ENCODE results near the gene RPS6KA3.

The RPS6KA3 gene

DNA sequence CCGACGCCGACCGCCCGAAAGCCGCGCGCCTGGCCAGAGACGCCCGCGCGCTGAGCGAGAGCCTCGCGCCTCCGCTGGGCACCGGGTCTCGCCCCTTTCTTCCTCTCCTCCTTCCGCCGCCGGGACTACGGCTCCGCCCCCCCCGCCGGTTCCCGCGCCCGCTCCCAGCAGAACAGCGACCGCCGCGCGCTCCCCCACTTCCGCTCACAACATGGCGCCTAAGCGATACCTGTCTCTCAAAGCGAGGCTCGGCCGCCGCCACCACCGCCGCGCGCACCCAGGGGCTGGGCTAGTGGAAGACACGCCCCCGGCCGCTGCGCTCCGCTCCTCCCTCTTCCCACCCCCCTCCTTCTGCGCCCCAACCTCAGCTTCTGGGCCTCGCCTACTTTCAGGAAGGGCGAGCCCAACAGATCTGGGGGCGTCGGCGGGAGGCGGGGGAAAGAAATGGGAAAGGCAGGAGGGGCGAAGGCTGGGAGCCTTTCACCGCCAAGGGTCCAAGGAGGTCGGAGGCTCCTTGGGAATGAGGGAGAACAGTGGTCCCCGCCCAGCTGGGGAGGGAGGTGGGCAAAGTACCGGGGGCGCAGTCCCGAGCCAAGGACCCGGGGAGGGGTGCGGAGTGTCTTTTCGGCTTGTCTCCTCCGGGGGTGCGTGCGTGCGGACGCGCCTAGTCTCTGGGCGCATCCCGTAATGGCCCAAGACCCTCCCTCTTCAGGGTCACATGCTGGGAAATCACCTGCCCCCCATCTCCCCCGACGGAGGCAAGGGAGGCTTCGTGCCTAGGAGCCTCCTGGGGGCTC lies at the start of gene RPS6KA3:
RPS6KA3 (minus strand) TSS at position 100 of the 797 bp plus-strand sequence. CDS start 277 bp downstream, outside the sequence.
- DNase-seq (ENCODE audit: low read depth), result no peak

GRCh38 chrX:20315140-20315539 lies 48.4 kb upstream of the RPS6KA3 start:
- no peak for DNase-seq (ENCODE audit: low read depth)

DNA sequence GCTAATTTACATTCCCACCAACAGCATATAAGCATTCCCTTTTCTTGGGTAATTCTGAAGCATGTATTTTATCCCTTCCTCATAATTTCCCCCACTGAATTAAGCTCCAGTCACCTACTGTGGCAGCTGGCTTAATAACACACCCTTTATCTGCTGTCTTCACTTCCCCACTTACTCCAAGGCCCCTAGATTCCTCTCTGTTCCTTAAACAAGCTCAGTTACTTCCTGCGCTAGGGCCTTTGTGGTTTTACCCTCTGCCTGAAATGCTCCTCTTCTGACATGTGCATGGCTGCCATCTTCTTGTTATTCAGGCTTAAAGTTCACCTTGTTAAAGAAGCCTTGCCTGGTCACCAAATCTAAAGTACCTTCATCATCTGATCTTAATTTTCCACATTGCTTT lies 47.2 kb upstream of the RPS6KA3 start:
- DNase-seq (ENCODE audit: low read depth), result no peak

DNA sequence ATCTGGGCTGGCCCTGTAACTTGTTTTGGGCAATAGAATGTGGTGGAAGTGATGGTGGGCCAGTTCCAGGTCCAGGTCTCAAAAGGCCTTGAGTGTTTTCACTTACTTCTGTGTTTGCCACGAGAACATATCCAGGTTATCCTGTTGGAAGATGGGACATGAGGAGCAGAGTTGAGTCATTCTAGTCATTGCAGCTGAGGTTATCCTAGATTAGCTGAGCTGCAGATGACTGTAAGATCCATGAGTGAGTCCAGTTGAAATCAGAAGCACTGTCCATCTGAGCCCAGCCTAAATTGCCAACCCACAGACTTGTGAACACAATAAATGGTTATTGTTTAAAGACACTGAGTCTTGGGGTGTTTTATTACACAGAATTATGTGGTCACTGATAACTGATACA lies 45.3 kb upstream of the RPS6KA3 start:
- no peak for DNase-seq (ENCODE audit: low read depth)

DNA sequence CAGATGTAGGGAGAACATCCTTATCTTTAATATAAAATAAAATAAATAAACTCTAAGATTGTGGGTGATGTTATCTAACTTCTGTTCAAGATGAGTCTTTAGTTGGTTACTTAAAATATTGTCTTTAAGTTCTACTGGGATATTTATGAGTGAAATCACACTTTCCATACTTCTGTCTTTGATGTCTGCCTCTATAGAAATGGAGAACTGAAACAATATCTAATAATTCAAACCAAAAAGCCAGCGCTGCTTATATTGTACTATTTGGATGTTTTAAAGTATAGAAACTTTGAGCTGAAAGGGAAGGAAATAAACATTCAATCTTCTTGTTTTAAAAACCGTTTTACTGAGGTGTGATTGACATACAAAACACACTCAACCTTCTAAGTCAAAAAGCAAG lies 44.8 kb upstream of the RPS6KA3 start:
- DNase-seq (ENCODE audit: low read depth), result no peak

GRCh38 chrX:20309806-20310205 lies 43.1 kb upstream of the RPS6KA3 start:
- no peak for DNase-seq (ENCODE audit: low read depth)

DNA sequence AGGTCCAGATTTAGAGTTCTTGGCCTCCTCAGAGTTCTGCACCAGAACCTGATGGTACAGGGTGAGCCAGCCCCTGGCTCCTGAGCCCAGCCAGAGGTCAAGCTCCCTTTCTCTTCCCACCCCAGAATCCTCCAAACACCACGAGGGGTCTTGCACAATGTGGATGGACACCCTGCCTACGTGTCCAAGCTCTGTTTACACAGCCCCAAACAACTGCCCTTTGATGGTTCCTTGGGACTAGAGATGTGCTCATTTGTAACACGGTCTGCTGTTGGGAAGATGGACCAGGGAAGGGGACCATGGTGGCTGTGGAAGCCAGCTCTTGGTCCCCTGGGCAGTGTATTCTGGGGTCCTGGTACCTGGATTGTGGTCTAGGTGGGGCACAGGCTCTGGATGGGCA lies 40.0 kb upstream of the RPS6KA3 start:
- DNase-seq (ENCODE audit: low read depth), result no peak

GRCh38 chrX:20300822-20301221 lies 34.1 kb upstream of the RPS6KA3 start:
- DNase-seq (ENCODE audit: low read depth), result no peak

DNA sequence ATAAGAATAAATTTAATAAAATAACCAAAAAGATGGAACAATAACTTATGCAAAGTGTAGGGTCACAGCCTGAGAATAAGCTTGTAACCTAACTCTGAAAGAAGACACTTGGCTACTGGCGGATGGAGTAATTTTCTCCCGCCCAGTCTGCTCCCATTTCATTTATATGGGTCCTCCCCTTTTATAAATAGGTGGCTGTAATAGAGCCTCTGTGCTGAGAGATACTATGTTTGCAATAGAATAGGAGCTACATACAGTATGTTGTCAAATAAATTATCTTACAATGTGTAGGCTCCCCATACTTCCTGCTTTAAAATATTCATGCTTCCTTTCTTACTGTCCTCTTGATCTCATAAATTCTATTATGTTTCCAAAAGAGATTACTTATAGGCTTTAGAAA lies 28.2 kb upstream of the RPS6KA3 start:
- no peak for DNase-seq (ENCODE audit: low read depth)

DNA sequence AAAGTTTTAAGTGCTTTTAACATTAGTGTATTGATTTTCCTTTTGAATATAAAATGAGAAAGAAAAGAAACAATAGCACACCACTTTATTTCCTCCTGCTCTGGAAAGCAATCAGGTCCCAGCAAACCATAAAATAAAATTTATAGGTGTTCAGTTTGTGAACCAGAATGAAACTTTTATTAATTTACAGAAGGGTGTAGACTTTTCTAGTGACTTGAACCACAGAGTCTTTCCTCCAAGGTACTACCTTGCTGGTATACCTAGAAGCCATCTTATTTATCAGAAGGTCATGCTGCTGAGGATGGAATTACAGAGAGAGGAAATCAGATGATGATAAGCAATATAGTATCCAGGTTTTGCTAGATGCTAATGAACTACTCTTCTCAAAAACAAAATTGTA lies 27.6 kb upstream of the RPS6KA3 start:
- no peak for DNase-seq (ENCODE audit: low read depth)

DNA sequence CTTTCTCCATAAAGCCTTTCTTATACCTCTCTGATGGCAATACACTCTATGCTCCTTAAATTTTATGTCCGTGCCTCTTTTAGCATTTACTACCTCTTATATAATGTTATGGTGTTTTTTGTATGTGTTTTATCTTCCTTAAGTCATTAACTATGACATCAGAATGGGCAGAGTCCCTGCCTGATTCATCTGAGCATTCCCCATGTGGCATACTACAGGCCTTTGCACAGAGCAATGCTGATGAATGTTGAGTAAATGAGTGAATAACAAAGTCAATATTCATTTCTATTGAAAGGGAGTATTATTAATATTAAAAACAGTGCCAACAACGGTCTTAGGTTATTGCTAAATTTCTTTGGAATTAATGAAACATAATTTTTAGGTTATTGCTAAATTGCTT lies 18.8 kb upstream of the RPS6KA3 start:
- DNase-seq (ENCODE audit: low read depth), result no peak

DNA sequence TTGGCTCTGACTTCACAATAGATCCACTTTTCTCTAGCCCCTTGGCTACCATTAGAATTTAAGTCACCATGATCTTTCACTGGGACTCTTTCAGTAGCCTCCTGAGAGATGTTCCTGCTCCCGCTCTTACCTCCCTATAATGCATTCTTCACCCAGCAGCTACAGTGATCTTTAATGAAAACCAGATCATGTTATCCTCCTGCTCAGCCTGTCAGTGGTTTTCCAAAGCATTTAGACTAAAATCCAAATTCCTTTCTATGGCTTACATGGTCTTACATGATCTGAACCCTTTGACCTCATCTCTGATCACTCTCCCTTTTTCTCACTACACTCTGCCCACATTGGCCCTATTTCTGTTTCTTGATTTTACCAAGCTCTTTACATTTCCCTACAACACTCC lies 18.3 kb upstream of the RPS6KA3 start:
- DNase-seq (ENCODE audit: low read depth), result no peak

- DNase-seq (ENCODE audit: low read depth), result no peak
Observed at GRCh38 chrX:20284444-20284843, 17.7 kb upstream of the RPS6KA3 start.

DNA sequence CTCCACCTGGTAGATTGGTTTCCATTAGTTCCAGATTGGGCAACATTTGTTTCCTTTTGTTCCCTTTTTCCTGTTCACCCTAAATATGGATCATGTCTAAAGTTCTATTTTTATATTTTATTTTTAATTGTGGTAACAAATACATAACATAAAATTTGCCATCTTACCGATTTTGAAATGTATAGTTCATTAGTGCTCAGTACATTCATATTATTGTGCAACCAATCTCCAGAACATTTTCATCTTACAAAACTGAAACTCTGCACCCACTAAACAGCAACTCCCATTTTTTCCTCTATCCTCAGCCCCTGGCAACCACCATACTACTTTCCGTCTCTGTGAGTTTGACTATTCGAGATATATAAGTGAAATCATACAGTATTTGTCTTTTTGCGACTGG lies 14.2 kb upstream of the RPS6KA3 start:
- no peak for DNase-seq (ENCODE audit: low read depth)

- DNase-seq (ENCODE audit: low read depth), result no peak
Observed at GRCh38 chrX:20274121-20274520, 7.4 kb upstream of the RPS6KA3 start.

DNA sequence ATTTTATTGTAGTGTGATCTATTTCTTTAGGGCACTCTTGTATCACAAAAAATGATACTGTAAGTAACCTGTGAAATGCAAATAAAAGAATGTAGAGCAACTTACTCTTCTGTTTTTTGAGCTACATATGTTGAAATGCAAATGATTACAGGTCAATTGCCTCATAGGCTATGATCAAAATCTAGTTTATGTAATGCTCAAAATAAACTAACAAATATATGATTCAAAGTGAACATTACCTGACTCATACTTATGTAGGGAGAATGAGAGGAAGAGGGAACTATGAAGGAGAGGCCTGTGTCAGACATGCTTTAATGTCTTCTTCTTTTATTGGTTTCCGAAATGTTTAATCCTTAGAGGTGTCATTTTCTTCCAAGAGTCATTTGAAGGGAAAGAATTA lies 5.0 kb upstream of the RPS6KA3 start:
- no peak for DNase-seq (ENCODE audit: low read depth)

- DNase-seq (ENCODE audit: low read depth), result no peak
Observed at GRCh38 chrX:20271186-20271585, 4.5 kb upstream of the RPS6KA3 start.

GRCh38 chrX:20270562-20270890 lies 3.8 kb upstream of the RPS6KA3 start:
- peak; percentile 42 for DNase-seq (ENCODE audit: low read depth)

- no peak for DNase-seq (ENCODE audit: low read depth)
Observed at GRCh38 chrX:20269848-20270561, 3.3 kb upstream of the RPS6KA3 start.

GRCh38 chrX:20267931-20268701 lies 1.4 kb upstream of the RPS6KA3 start:
- no peak for DNase-seq (ENCODE audit: low read depth)

GRCh38 chrX:20267607-20267930 lies 860 bp upstream of the RPS6KA3 start:
- no peak for DNase-seq (ENCODE audit: low read depth)

GRCh38 chrX:20265726-20266681 lies 705 bp downstream of the RPS6KA3 start:
- no peak for DNase-seq (ENCODE audit: low read depth)

All from HS-5 (cell line).